Ovary (tissue), 9 donors: Measurements from ENCODE around the gene COL4A1. TPM values are rescaled to one million over a fixed set of nuclear protein-coding genes. Genes with fewer than 3 reads are reported as not detected.

Experiments
- DNase-seq, 5 donors: peaks; one replicate each; pipeline ENCODE4 v3.0.0-alpha.2; 2019 to 2020
- H3K27ac ChIP-seq, 2 donors: fragments of 200-600 bp; one replicate each; pipeline versions ENCODE4 v1.5.1 to v1.8.0; 2019 to 2022
- H3K27me3 ChIP-seq: fragments of 200-600 bp; one replicate; pipeline ENCODE4 v1.8.0; 2022
- H3K36me3 ChIP-seq: fragments of 200-600 bp; sonication (generic); one replicate; pipeline ENCODE4 v1.5.1; 2019
- H3K4me1 ChIP-seq: one replicate; pipeline ENCODE4 v1.8.1; 2013; ENCODE audit warnings: mild to moderate bottlenecking, moderate library complexity; ENCODE audit not compliant: insufficient read depth
- H3K4me3 ChIP-seq: fragments of 200-600 bp; sonication (generic); one replicate; pipeline ENCODE4 v1.5.1; 2017
- H3K9me3 ChIP-seq, 2 donors: fragments of 200-600 bp in 1 of 2; sonication (generic) in 1 of 2; one replicate each; pipeline versions ENCODE4 v1.5.1 to v1.8.1; 2013 to 2019; ENCODE audit warnings: mild to moderate bottlenecking in 1 of 2, moderate library complexity in 1 of 2
- CTCF ChIP-seq, 3 donors: fragments of 450-650 bp in 2 of 3; fragments of 200-600 bp in 1 of 3; IDR thresholded peaks; one replicate each; pipeline versions ENCODE4 v1.5.1 to v1.8.0; 2016 to 2022; ENCODE audit warnings: antibody characterized with exemption in 3 of 3, mild to moderate bottlenecking in 1 of 3
- EP300 ChIP-seq: sonication (generic); formaldehyde crosslinking; IDR thresholded peaks from one replicate; pipeline ENCODE4 v1.6.1; 2017; ENCODE audit warnings: antibody characterized with exemption
- POLR2A ChIP-seq: fragments of 450-650 bp; IDR thresholded peaks from one replicate; pipeline ENCODE4 v1.6.1; 2017; ENCODE audit warnings: antibody characterized with exemption, mild to moderate bottlenecking, moderate library complexity
- WGBS, 3 donors: extraction: QIAGEN DNeasy Blood & Tissue Kit in 1 of 3; methylation state at CpG; one replicate each; pipeline versions ENCODE4 v1.1.5 to v1.1.7; 2013 to 2017; 5-methylcytosine and 5-hydroxymethylcytosine counted together
- intact Hi-C, 4 donors: fragments of 100-400 bp; cut with DNase I; formaldehyde crosslinking; loops; one replicate each; pipeline versions ENCODE4 v1.11.0 to v1.15.1; 2022 to 2023
- polyA plus RNA-seq, 2 donors: library from polyadenylated mRNA; stranded (reverse); fragments of 200-250 nt in 1 of 2; fragments of 350-450 nt in 1 of 2; fragmentation: Illumina TruSeq in 1 of 2; extraction: RNeasy Lipid Tissue Mini Kit (QIAGEN cat#74804) in 1 of 2; gene quantifications; one replicate each; pipeline ENCODE4 v1.2.3, GENCODE V29; 2013 to 2014
- total RNA-seq, 7 donors: library from RNA; depleted of rRNA in 2 of 7; stranded (reverse); fragments of >200 nt in 2 of 7; fragmentation: NEBNext Ultra II Directional in 3 of 7; extraction: Animal tissue kit (Norgen Biotek cat#: 25700) in 3 of 7; gene quantifications; one replicate each; pipeline versions ENCODE4 v1.1.0 to v1.2.4, GENCODE V29; 2016 to 2023
- donor health status: DM: no; HTN: no; CAD: no; lungs with moderate emphysema.
- donor health status: DM: no; HTN: no; CAD: no.
- donor health status: Bipolar disorder and iron deficiency.
- donor health status: DM: yes; HTN: yes; CAD: no.
- donor health status: DM: no; HTN: no; CAD: no.
- donor health status: DM: yes; HTN: yes; CAD: no.

Gene COL4A1
- total and polyA plus RNA-seq, 9 donors: 42.3 to 421 (median 87.5) TPM

- Histone ChIP-seq H3K36me3 (no peaks in the 10 kb centered on the region), H3K27me3 (no peaks in the 10 kb centered on the region), H3K27ac (no peak overlapping the region), H3K9me3 (no peaks in the 10 kb centered on the region), H3K4me1 (peaks cover 4% of the 10 kb centered on the region), H3K4me3 (no peak overlapping the region)
- no peak for TF ChIP-seq POLR2A
- no peak for TF ChIP-seq EP300
- TF ChIP-seq CTCF (IDR thresholded peaks at IDR 0.05): no peak
- WGBS, 3 donors: 92 to 95% (median 93%) methylated on average over 9 of the region's 9 CpGs
- intact Hi-C loops: no loop called here
- no peak for DNase-seq
Measured at GRCh38 chr13:110212529-110212928, 94.4 kb downstream of the COL4A1 start.

- H3K4me3 ChIP-seq: no peak overlapping the region
- no peaks in the 10 kb centered on the region for H3K9me3 ChIP-seq
- intact Hi-C loops: no loop called here
- DNase-seq: no peak
- no peaks in the 10 kb centered on the region for H3K36me3 ChIP-seq
- WGBS, 3 donors: 89 to 93% (median 91%) methylated on average over 6 of the region's 6 CpGs
- H3K4me1 ChIP-seq: peaks cover 3% of the 10 kb centered on the region
- H3K27ac ChIP-seq: no peak overlapping the region
- no peak for TF ChIP-seq CTCF (IDR thresholded peaks at IDR 0.05)
- no peaks in the 10 kb centered on the region for H3K27me3 ChIP-seq
Measured at GRCh38 chr13:110211735-110212134, 95.2 kb downstream of the COL4A1 start.

- peaks cover 2% of the 10 kb centered on the region for H3K4me1 ChIP-seq
- H3K4me3 ChIP-seq: no peak overlapping the region
- H3K36me3 ChIP-seq: peaks cover 2% of the 10 kb centered on the region
- no peak for TF ChIP-seq EP300
- TF ChIP-seq CTCF (IDR thresholded peaks at IDR 0.05): no peak
- no peak for TF ChIP-seq POLR2A
- intact Hi-C loops: no loop called here
- no peak overlapping the region for H3K27ac ChIP-seq
- H3K27me3 ChIP-seq: no peaks in the 10 kb centered on the region
- WGBS, 3 donors: 91 to 99% (median 96%) methylated on average over 10 of the region's 10 CpGs
- no peaks in the 10 kb centered on the region for H3K9me3 ChIP-seq
- DNase-seq: no peak
Measured at GRCh38 chr13:110211046-110211445, 95.9 kb downstream of the COL4A1 start.

- no peaks in the 10 kb centered on the region for H3K9me3 ChIP-seq
- no peak overlapping the region for H3K4me3 ChIP-seq
- intact Hi-C loops: no loop called here
- peaks cover 2% of the 10 kb centered on the region for H3K36me3 ChIP-seq
- no peak for DNase-seq
- H3K27ac ChIP-seq: no peak overlapping the region
- no peaks in the 10 kb centered on the region for H3K27me3 ChIP-seq
- H3K4me1 ChIP-seq: no peaks in the 10 kb centered on the region
- no peak for TF ChIP-seq CTCF (IDR thresholded peaks at IDR 0.05)
- no peak for TF ChIP-seq EP300
- TF ChIP-seq POLR2A: no peak
- WGBS, 3 donors: 95 to 96% (median 95%) methylated on average over 3 of the region's 3 CpGs
Measured at GRCh38 chr13:110210604-110210985, 96.4 kb downstream of the COL4A1 start.
